Brain pericyte (primary cell): ENCODE measurements around the gene MED13L.
"Not testable (repeated sequence)": the region's sequence is repeated elsewhere in the genome, so short reads cannot be mapped to it uniquely, and the experiment has no call there.

Source experiments
- DNase-seq: peaks from one replicate; pipeline ENCODE4 v3.0.0-alpha.2; 2012; ENCODE audit warnings: low read depth, low spot score

Gene MED13L

GRCh38 chr12:116059904-116060303, 217.6 kb downstream of the MED13L start:
- no peak for DNase-seq

DNA sequence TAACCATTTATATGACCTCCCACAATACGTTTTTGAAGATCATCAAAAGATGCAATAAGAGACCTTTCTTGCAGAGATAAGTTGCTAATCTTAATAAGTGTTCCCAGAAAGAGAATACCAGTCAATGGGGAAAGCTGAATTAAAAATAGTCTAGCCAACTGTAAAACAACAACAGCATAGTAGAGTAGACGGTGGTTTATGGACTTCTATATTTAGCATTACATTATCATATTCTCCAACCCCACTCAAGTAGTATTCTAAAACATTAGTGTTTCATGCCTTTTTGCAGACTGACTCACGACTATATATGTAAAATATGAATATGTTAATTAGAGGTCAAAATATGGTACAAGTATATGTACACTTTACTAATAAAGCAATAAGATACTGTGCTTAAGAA, 218.9 kb downstream of the MED13L start:
- DNase-seq: no peak

- DNase-seq: no peak
Measured at GRCh38 chr12:116057356-116057755, 220.1 kb downstream of the MED13L start.

DNA sequence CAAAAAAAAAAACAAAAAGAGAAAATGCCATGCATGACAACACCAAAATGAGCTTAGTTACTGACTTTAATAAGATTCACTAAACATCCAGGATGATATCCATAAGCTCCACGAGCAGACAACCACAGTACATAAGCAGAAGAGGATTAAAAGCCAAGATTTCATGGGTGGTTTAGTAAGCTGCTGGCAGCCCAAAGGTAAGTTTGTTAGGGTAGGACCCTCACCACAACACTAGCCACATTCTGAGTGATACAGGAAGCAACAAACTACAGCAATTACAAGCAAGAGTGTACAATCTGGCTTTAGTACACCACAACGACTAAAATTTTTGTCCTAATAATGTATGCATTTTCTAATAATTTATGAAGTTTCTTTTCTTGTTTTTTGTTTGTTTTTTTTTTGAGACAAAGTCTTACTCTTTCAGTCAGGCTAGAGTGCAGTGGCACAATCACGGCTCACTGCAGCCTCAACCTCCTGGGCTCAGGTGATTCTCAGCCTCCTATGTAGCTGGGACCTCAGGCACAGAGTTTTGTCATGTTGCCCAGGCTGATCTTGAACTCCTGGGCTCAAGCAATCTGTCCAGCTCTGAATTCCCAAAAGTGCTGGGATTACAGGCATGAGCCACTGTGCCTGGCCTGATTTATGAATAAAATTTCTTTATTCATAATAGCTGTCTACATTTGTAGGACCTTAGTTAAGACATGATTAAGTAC, 221.4 kb downstream of the MED13L start:
- DNase-seq: no peak

DNA sequence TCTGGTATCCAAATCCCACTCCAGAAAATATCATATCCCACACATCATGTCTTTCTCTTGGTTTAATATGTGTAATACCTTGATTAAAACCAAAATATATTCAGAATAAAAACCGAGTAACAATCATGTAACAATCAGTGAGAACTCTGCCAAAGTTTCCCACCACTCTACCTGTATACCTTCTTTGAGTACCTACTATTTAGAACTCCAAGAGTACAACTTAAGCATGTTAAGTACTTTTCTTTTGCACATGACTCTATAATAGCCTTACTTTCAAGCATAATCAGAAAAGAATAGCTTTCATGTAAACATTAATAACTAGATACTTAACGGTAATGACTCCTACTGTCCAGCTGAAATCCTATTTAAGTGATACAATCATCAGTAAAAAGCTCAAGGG, 223.2 kb downstream of the MED13L start:
- DNase-seq: no peak

DNA sequence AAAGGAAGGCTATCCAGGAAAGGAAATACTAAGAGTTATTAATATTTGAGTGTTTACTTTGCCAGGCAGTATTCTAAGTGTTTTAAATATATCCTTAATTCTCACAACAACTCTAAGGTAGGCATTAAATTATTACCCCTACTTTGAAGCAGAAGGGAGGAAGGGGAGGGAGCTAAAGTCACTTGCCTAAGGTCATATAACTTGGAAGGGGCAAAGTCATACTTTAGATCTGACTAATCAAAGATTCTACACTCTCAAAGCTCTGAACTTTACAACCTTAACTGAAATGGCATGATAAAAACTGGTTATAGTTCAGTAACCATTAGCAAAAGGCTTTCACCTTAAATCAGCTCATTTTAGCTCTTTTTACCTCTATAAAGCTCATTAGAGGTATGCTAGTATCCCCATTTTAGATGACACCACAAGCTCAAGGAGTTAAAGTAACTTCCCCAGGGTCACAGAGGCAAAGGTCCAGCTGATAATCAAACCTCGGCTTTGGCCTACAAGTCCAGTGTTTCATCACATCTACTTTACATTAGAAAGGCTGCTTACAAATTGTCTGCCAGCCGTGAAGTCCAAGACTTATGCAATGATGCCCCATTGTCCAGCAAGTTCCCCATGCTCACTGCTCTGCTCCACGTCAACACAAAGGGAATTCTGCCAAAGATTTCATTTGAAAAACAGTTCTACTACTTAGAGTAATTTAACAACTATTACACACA, 223.9 kb downstream of the MED13L start:
- no peak for DNase-seq

- no peak for DNase-seq
Measured at GRCh38 chr12:116050275-116050674, 227.2 kb downstream of the MED13L start.

DNA sequence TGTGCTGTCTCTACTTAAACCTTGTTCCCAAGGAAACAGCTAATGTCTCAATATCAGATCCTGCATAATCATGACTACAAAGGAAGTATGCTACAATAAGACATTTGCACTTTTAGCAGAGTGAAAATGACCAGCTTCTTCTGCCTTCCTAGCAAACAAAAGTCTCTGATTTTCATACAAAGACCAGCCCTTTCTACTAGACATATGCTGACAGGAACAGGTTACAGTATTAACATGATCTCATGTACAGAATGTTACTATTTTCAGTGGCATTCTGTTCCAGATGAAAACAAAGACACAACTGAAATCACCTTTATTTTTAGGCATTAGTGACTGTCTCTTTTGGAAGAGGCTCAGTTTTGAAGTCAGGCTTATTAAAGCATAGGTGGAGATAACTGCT, 228.6 kb downstream of the MED13L start:
- DNase-seq: no peak

GRCh38 chr12:116046039-116046438, 231.5 kb downstream of the MED13L start:
- no peak for DNase-seq

DNA sequence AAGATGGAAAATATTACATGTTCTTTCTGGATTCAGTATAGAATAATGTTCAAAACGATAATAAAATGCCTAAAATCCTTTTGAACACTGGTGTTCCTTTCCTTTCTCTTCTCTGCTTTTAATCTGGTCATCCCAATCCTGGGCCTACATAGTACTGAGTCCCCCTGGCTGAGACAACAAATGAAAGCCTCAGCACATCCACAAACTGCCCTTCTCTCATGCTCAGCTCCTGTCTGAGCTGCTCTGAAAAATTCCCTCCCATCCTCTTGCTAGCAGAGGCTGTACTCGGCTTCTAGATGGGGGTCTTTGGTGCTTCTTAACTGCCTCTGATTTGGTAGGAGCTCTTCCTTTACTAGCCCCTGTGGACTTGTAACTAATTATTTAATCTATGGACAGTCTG, 232.3 kb downstream of the MED13L start:
- DNase-seq: no peak

GRCh38 chr12:116043659-116044535, 233.6 kb downstream of the MED13L start:
- DNase-seq: no peak

DNA sequence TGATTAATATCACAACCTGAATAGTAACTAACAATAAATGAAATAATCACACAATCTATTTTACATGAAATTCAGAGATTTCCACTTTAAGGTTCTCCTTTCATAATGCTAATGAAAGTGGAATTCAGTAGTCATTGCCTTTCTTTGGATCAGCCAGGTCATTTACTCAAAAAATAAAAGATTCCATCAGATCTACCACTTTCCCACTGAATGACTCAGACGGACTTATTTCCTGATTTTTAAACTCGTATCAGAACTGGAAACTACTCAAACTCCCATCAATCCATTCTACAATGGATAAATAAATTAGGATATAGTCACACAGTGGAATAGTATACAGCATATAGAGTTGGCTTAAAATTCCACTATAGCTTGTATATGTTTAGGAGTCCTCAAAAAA, 237.1 kb downstream of the MED13L start:
- no peak for DNase-seq

DNA sequence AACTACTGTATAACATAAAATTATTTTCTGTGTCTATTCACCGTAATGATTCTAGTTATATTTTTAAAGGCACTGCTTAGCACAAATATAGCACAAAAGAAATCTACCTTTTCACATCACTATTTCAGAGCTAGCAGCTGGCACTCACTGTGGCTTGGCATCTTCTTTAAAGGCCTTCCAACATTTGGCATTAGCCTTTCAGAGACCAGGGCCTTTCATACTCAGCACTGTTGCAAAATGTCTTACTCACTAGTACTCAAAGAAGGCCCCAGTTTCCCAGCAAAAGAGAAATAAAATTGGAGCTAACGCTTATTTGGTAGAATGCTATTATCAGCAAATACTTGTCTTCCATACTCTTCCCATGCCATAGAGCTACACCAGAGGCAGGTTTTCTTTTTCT, 238.4 kb downstream of the MED13L start:
- DNase-seq: no peak

DNA sequence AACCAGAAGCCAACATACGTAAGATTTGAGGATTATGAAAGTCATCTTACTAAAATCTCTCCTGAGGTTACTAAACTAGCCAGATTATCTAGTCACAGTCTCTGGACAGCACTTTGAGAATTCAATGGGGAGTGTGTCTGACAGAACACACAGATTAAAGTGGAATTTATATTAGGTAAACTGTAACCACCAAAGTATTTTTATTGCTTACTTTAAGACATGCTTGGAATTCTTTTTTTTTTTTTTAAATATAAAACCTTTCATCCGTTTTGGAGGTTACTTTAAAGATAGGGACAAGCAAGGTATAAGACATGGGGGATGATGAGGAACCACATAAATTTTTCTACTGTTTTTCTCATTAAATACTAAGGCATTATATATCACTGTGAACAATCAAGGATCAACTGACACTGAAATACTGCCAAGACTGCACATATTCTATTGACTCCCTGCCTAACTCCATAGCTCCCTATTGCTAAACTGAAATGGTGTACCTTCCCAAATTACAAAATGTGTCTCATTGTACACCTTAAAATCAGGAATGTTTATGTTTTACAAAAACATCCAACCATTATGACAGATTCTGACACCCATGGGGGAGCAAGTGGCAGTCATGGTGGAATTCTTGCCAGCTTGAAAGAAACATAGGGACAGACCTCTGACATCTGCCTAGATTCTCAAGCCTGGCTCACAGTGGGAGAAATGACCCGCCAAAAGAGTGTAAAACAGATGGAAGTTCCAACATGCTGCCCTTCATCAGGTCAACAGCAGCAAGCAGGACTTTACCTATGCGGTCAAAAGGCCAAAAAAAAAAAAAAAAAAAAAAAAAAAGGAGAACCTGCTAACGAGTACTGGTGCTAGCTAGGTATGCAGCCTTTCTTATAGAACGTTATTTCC, 239.3 kb downstream of the MED13L start:
- no peak for DNase-seq

- DNase-seq: no peak
Measured at GRCh38 chr12:116033765-116034164, 243.7 kb downstream of the MED13L start.

GRCh38 chr12:116031624-116032023, 245.9 kb downstream of the MED13L start:
- not testable (repeated sequence) for DNase-seq

DNA sequence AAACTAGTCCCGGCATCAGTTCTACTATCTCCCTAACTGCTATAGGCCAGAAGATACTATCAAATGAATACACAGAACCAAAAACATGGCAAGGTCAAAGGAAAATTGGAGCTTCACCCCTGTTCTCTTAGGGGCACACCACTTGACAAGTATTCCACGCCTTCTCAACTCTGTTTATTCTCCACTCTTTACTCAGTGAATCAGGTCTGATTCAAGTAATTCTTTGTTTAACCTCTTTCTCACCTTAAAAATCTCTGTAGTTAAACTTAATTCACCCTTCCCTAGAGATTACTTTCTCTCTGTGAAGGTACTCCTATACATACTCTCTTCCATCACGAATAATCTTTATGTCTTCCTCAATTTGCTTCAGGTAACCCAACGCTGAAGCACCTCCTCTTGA, 248.9 kb downstream of the MED13L start:
- DNase-seq: no peak

- DNase-seq: no peak
Measured at GRCh38 chr12:116027551-116027821, 250.0 kb downstream of the MED13L start.

DNA sequence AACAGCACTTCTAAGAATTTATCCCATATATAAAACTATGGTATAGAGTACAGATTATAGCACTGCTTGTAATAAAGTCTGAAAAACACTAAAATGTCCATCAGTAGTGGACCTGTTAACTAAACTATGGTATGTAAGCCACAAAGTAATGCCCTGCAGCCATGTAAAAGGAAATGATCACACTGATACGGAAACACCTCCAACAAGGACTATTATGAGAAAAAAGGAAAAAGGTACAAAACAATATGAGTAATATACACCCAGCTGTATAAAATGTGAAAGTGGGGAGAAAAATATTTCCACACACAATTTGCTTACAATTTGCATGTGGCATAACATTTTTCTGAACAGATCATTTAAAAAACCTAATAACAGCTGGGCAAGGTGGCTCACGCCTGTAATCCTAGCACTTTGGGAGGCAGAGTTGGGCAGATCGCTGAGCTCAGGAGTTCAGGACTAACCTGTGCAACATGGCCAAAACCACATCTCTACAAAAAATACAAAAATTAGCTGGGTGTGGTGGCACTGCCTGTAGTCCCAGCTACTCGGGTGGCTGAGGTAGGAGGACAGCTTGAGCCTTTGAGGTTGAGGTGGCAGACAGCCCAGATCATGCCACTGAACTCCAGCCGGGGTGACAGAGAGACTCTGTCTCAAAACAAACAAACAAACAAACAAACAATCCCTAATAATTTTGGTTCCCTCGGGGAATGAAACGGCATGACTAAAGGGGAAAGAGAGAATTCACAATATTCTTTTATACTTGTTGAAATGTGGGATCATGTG, 250.5 kb downstream of the MED13L start:
- DNase-seq: no peak

DNA sequence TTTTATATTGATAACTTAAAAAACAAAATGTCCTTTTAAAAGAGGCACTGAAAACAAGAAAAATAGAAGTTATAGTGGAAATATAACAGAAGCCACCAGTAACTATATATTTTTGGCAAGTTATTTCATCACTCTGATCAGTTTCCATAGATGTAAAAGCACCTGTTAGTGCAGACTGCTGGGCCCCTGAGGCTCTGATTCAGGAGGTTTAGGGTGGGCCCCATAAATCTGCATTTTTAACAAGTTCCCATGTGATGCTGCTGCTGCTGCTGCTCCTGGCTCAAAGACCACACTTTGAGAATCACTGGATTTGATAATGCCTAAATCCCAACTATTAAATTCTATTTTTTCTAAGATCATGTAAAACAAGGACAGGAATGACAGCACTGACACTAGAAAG, 251.1 kb downstream of the MED13L start:
- DNase-seq: no peak

DNA sequence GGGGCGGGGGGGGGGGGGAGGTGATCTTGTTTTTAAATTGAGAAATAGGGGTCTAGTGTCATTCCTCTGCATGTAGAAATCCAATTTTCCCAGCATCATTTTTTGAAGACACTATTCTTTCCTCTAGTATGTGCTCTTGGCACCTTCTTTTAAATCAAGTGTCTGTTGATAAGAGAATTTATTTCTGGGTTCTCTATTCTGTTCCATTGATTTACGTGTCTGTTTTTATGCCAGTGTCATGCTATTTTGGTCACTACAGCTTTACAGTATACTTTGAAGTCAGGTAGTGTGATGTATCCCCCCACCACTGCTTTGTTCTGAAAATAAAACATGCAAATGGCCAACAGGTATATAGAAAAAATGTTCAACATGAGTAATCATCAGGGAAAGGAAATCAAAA, 252.7 kb downstream of the MED13L start:
- no peak for DNase-seq
